ENCODE results near the gene TLR3. TPM values are rescaled to one million over a fixed set of nuclear protein-coding genes. Genes with fewer than 3 reads are reported as not detected.

TLR3 gene
- total RNA-seq, 1 experiment from 2014 or later: 0.57 TPM

DNA sequence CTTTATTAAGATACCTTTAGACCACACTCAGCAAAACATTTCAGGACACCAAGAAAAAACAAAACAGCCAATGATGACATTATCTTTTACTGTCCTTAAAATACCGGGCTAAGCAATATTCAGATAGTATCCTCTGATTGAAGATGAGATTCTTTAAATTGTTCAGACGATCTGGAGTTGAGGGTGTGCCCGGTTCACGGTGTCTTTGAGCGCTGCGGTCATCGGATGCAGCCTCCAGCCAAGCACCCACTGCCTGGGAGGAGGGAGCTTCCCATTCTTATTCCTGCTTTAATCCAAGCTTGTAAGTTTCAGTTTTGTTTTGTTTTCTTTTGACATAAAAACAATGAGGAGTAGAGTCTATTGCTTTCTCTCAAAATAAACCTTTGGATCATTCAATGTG is 49.6 kb downstream of the TLR3 start:
- intact Hi-C loops (cut with micrococcal nuclease; ENCODE audit: unreplicated experiment): no loop called here
- TF ChIP-seq, protein P1, sequence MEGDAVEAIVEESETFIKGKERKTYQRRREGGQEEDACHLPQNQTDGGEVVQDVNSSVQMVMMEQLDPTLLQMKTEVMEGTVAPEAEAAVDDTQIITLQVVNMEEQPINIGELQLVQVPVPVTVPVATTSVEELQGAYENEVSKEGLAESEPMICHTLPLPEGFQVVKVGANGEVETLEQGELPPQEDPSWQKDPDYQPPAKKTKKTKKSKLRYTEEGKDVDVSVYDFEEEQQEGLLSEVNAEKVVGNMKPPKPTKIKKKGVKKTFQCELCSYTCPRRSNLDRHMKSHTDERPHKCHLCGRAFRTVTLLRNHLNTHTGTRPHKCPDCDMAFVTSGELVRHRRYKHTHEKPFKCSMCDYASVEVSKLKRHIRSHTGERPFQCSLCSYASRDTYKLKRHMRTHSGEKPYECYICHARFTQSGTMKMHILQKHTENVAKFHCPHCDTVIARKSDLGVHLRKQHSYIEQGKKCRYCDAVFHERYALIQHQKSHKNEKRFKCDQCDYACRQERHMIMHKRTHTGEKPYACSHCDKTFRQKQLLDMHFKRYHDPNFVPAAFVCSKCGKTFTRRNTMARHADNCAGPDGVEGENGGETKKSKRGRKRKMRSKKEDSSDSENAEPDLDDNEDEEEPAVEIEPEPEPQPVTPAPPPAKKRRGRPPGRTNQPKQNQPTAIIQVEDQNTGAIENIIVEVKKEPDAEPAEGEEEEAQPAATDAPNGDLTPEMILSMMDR (IDR thresholded peaks at IDR 0.05; ENCODE audit: insufficient read depth in 1 of 2, low read depth in 1 of 2, low read length in 1 of 2, severe bottlenecking in 1 of 2, unreplicated experiment in 1 of 2): no peak
- no TSS peak for BruUV-seq (replicated peaks)
- H3K36me3 Mint-ChIP-seq (ENCODE audit: insufficient read depth, unreplicated experiment): no peaks in the 10 kb centered on the region
- no peak for DNase-seq
- ChIA-PET POLR2A (no interaction called here), CTCF (no interaction called here)
- Histone ChIP-seq H3K4me3 (ENCODE audit: low read depth, low read length) (no peak overlapping the region), H3K36me3 (ENCODE audit: control insufficient read depth, insufficient read depth, low read length) (no peaks in the 10 kb centered on the region), H3K4me1 (no peaks in the 10 kb centered on the region), H3K27me3 (replicated peaks; ENCODE audit: control insufficient read depth, insufficient read depth, low read length) (no peaks in the 10 kb centered on the region), H3K9me3 (no peaks in the 10 kb centered on the region)
- no peaks in the 10 kb centered on the region for H3K4me1 Mint-ChIP-seq (ENCODE audit: low read depth, unreplicated experiment)
- H3K4me3 Mint-ChIP-seq (ENCODE audit: unreplicated experiment): no peak overlapping the region
- H3K27ac Mint-ChIP-seq (ENCODE audit: unreplicated experiment): no peak overlapping the region
- H3K9me3 Mint-ChIP-seq (ENCODE audit: unreplicated experiment): no peaks in the 10 kb centered on the region
- H3K27me3 Mint-ChIP-seq (ENCODE audit: insufficient read depth, unreplicated experiment): no peaks in the 10 kb centered on the region

DNA sequence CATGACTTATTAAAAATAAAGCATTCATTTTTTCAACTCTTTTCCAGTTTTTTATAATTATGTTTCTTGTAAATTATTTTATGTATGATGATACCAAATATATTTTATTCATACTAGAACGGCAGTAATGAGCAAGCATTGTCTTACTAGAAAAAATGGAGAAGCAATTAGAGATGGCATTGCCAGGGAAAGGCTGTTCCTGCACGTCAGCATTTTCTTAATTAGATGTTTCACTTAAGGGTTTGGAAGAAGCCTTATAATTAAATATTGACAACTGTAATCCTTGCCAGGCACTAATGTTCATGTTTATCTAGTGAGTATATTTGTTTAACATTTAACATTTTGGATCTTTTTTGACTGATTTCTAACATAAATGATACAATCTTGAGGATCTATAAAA is 52.1 kb downstream of the TLR3 start:
- CTCF ChIA-PET: no interaction called here
- intact Hi-C loops (cut with micrococcal nuclease; ENCODE audit: unreplicated experiment): no loop called here
- no TSS peak for BruUV-seq (replicated peaks)
- H3K27ac Mint-ChIP-seq (ENCODE audit: unreplicated experiment): no peak overlapping the region
- Histone ChIP-seq H3K4me3 (ENCODE audit: low read depth, low read length) (no peak overlapping the region), H3K36me3 (ENCODE audit: control insufficient read depth, insufficient read depth, low read length) (no peaks in the 10 kb centered on the region), H3K9me3 (no peaks in the 10 kb centered on the region), H3K27me3 (replicated peaks; ENCODE audit: control insufficient read depth, insufficient read depth, low read length) (no peaks in the 10 kb centered on the region), H3K4me1 (no peaks in the 10 kb centered on the region)
- POLR2A ChIA-PET: no interaction called here
- TF ChIP-seq, protein P1 (IDR thresholded peaks at IDR 0.05; ENCODE audit: insufficient read depth in 1 of 2, low read depth in 1 of 2, low read length in 1 of 2, severe bottlenecking in 1 of 2, unreplicated experiment in 1 of 2): no peak
- no peaks in the 10 kb centered on the region for H3K9me3 Mint-ChIP-seq (ENCODE audit: unreplicated experiment)
- H3K36me3 Mint-ChIP-seq (ENCODE audit: insufficient read depth, unreplicated experiment): no peaks in the 10 kb centered on the region
- H3K4me3 Mint-ChIP-seq (ENCODE audit: unreplicated experiment): no peak overlapping the region
- no peaks in the 10 kb centered on the region for H3K27me3 Mint-ChIP-seq (ENCODE audit: insufficient read depth, unreplicated experiment)
- DNase-seq: no peak
- no peaks in the 10 kb centered on the region for H3K4me1 Mint-ChIP-seq (ENCODE audit: low read depth, unreplicated experiment)

DNA sequence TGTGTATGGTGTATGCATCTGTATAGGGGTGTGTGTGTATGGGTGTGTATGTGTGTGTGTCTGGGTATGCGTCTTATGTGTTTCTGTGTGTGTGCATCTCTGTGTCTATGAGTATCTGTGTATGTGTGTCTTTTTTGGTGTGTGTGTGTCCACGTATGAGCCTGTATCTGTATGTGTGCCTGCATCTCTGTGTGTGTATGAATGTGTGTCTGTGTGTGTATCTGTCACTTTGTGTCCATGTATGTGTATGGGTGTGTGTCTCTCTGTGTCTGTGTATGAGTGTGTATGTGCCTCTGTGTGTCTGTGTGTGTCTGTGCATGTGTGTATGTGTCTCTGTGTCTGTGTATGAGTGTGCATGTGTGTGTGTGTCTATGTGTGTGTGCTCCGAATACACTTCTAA is 59.9 kb downstream of the TLR3 start:
- no peaks in the 10 kb centered on the region for H3K9me3 ChIP-seq
- H3K4me1 ChIP-seq: peaks cover 21% of the 10 kb centered on the region
- H3K4me3 Mint-ChIP-seq (ENCODE audit: unreplicated experiment): no peak overlapping the region
- no peak for DNase-seq
- H3K4me3 ChIP-seq (ENCODE audit: low read depth, low read length): no peak overlapping the region
- ChIA-PET POLR2A (no interaction called here), CTCF (no interaction called here)
- TF ChIP-seq, protein P1 (IDR thresholded peaks at IDR 0.05; ENCODE audit: insufficient read depth in 1 of 2, low read depth in 1 of 2, low read length in 1 of 2, severe bottlenecking in 1 of 2, unreplicated experiment in 1 of 2): no peak
- no peaks in the 10 kb centered on the region for H3K27me3 ChIP-seq (replicated peaks; ENCODE audit: control insufficient read depth, insufficient read depth, low read length)
- no peaks in the 10 kb centered on the region for H3K36me3 Mint-ChIP-seq (ENCODE audit: insufficient read depth, unreplicated experiment)
- intact Hi-C loops (cut with micrococcal nuclease; ENCODE audit: unreplicated experiment): no loop called here
- BruUV-seq (replicated peaks): no TSS peak
- peaks cover 12% of the 10 kb centered on the region for H3K4me1 Mint-ChIP-seq (ENCODE audit: low read depth, unreplicated experiment)
- no peaks in the 10 kb centered on the region for H3K36me3 ChIP-seq (ENCODE audit: control insufficient read depth, insufficient read depth, low read length)
- H3K9me3 Mint-ChIP-seq (ENCODE audit: unreplicated experiment): no peaks in the 10 kb centered on the region
- H3K27me3 Mint-ChIP-seq (ENCODE audit: insufficient read depth, unreplicated experiment): no peaks in the 10 kb centered on the region
- H3K27ac Mint-ChIP-seq (ENCODE audit: unreplicated experiment): no peak overlapping the region

Data from Caco-2 (cell line).